Ishikawa (cell line): ENCODE measurements around the gene HHAT.

Experiments used
- CEBPB ChIP-seq: IDR thresholded peaks from 2 replicates; pipeline ENCODE4 v1.6.1; 2012
- CREB1 ChIP-seq: IDR thresholded peaks from 2 replicates; pipeline ENCODE4 v1.6.1; 2012; ENCODE audit warnings: low read depth
- EGR1 ChIP-seq: IDR thresholded peaks from 2 replicates; pipeline ENCODE4 v1.6.1; 2012
- EP300 ChIP-seq: IDR thresholded peaks from 2 replicates; pipeline ENCODE4 v1.6.1; 2012; ENCODE audit warnings: borderline replicate concordance
- FOXM1 ChIP-seq: IDR thresholded peaks from 2 replicates; pipeline ENCODE4 v1.6.1; 2012; ENCODE audit warnings: low read depth, borderline replicate concordance
- NFIC ChIP-seq: IDR thresholded peaks from 2 replicates; pipeline ENCODE4 v1.6.1; 2012
- RAD21 ChIP-seq: IDR thresholded peaks from 2 replicates; pipeline ENCODE4 v1.6.1; 2012; ENCODE audit warnings: low read depth
- TAF1 ChIP-seq: IDR thresholded peaks from 2 replicates; pipeline ENCODE4 v1.6.1; 2012; ENCODE audit warnings: low read depth, mild to moderate bottlenecking
- TCF12 ChIP-seq: IDR thresholded peaks from 2 replicates; pipeline ENCODE4 v1.6.1; 2012; ENCODE audit warnings: low read depth
- TEAD4 ChIP-seq: IDR thresholded peaks from 2 replicates; pipeline ENCODE4 v1.6.1; 2012
- USF1 ChIP-seq: IDR thresholded peaks from 2 replicates; pipeline ENCODE4 v1.6.1; 2012
- YY1 ChIP-seq: IDR thresholded peaks from 2 replicates; pipeline ENCODE4 v1.6.1; 2012; ENCODE audit warnings: low read depth
- TF ChIP-seq, protein P1 (sequence below): IDR thresholded peaks from 2 replicates; pipeline ENCODE4 v1.6.1; 2012; ENCODE audit warnings: low read depth, mild to moderate bottlenecking
- TF ChIP-seq, protein P2 (sequence below): IDR thresholded peaks from 2 replicates; pipeline ENCODE4 v1.6.1; 2012

DNA sequence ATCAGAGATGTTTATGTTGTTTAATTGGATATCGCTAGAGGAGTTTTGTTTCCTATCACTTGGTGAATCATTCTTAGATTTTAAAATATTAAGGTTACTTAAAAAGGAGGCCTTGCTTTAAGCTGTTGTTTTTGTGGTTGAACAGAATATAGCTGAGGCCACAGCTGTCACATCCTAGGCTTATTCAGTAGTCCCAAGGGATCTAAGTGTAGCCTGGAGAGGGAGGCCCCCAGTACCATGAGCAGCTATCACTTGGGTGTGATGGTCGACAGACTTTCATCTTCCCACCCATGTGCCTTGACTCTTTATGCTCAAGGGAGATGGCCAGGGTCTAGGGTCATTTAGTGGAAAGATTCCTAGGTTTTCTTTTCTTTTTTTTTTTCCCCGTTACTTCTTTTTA, 278.7 kb downstream of the HHAT start:
- TF ChIP-seq, protein P1, sequence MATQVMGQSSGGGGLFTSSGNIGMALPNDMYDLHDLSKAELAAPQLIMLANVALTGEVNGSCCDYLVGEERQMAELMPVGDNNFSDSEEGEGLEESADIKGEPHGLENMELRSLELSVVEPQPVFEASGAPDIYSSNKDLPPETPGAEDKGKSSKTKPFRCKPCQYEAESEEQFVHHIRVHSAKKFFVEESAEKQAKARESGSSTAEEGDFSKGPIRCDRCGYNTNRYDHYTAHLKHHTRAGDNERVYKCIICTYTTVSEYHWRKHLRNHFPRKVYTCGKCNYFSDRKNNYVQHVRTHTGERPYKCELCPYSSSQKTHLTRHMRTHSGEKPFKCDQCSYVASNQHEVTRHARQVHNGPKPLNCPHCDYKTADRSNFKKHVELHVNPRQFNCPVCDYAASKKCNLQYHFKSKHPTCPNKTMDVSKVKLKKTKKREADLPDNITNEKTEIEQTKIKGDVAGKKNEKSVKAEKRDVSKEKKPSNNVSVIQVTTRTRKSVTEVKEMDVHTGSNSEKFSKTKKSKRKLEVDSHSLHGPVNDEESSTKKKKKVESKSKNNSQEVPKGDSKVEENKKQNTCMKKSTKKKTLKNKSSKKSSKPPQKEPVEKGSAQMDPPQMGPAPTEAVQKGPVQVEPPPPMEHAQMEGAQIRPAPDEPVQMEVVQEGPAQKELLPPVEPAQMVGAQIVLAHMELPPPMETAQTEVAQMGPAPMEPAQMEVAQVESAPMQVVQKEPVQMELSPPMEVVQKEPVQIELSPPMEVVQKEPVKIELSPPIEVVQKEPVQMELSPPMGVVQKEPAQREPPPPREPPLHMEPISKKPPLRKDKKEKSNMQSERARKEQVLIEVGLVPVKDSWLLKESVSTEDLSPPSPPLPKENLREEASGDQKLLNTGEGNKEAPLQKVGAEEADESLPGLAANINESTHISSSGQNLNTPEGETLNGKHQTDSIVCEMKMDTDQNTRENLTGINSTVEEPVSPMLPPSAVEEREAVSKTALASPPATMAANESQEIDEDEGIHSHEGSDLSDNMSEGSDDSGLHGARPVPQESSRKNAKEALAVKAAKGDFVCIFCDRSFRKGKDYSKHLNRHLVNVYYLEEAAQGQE, result no peak
- TF ChIP-seq TEAD4 (no peak), TAF1 (no peak), EP300 (no peak), YY1 (no peak), USF1 (no peak), NFIC (no peak), TCF12 (no peak), EGR1 (no peak), CEBPB (no peak), FOXM1 (no peak), RAD21 (no peak), CREB1 (no peak)
- TF ChIP-seq, protein P2, sequence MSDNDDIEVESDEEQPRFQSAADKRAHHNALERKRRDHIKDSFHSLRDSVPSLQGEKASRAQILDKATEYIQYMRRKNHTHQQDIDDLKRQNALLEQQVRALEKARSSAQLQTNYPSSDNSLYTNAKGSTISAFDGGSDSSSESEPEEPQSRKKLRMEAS, result no peak
